Endothelial cell of umbilical vein (primary cell): ENCODE results near the gene P2RX2. TPM values are rescaled to one million over a fixed set of nuclear protein-coding genes. Genes with fewer than 3 reads are reported as not detected.

ENCODE experiments used
- BruUV-seq: library from RNA; stranded (reverse); fragments of 400-500 nt; replicated peaks from 2 replicates; lab custom pipeline; 2021; lab: Mats Ljungman, UMichigan
- CTCF ChIA-PET: fragments of 300-600, 350-600 bp; sonication (Branson Sonifier 250); formaldehyde crosslinking; loops from one replicate; lab custom pipeline; 2021; ENCODE audit warnings: antibody characterized with exemption, inconsistent platforms; lab: Charles Lee
- POLR2A ChIA-PET: fragments of 300-600, 350-600 bp; sonication (Branson Sonifier 250); formaldehyde crosslinking; loops from one replicate; lab custom pipeline; 2021; ENCODE audit warnings: antibody characterized with exemption, inconsistent platforms; lab: Charles Lee
- DNase-seq: peaks from one replicate; pipeline ENCODE4 v3.0.0-alpha.2; 2011; ENCODE audit warnings: low read depth, low spot score
- FAIRE-seq: peaks from 2 replicates; lab custom pipeline; 2011; peaks lifted over from hg19 to GRCh38; lab: Jason Lieb, UNC
- H2AFZ ChIP-seq: 2 replicates; pipeline ENCODE4 v1.6.0; 2012; ENCODE audit warnings: low read depth, low read length, control low read depth, inconsistent platforms
- H3K27ac ChIP-seq: 2 replicates; pipeline ENCODE4 v1.5.1; 2011; ENCODE audit warnings: low read depth, mild to moderate bottlenecking, control low read depth, low read length, moderate library complexity; ENCODE audit not compliant: insufficient read depth
- H3K27me3 ChIP-seq, 2 experiments: 2 replicates each; pipeline versions ENCODE4 v1.6.0 to v1.6.1; 2011; ENCODE audit warnings: low read length in 2 of 2, mixed read lengths in 1 of 2; ENCODE audit not compliant: control insufficient read depth in 2 of 2, insufficient read depth in 2 of 2
- H3K36me3 ChIP-seq, 2 experiments: 2 replicates in 1 of 2; 3 replicates in 1 of 2; pipeline ENCODE4 v1.5.1; 2011; ENCODE audit warnings: low read length in 2 of 2, mild to moderate bottlenecking in 1 of 2, moderate library complexity in 1 of 2; ENCODE audit not compliant: control insufficient read depth in 2 of 2, insufficient read depth in 2 of 2; ENCODE audit errors: extremely low read depth in 1 of 2
- H3K4me1 ChIP-seq: 3 replicates; pipeline ENCODE4 v1.5.1; 2011; ENCODE audit warnings: mild to moderate bottlenecking, low read length; ENCODE audit not compliant: control insufficient read depth, insufficient read depth; ENCODE audit errors: extremely low read depth
- H3K4me2 ChIP-seq: 2 replicates; pipeline ENCODE4 v1.6.1; 2011; ENCODE audit warnings: low read length, control low read depth, mixed read lengths; ENCODE audit not compliant: insufficient read depth
- H3K4me3 ChIP-seq, 3 experiments: fragments of 200-600 bp in 1 of 3; sonication (generic), shearing (Covaris generic) in 1 of 3; replicated peaks in 1 of 3; 2 replicates each; pipeline ENCODE4 v1.5.1; 2011 to 2016; ENCODE audit warnings: control low read depth in 3 of 3, low read length in 3 of 3, mild to moderate bottlenecking in 2 of 3, inconsistent platforms in 1 of 3, low read depth in 1 of 3, moderate library complexity in 1 of 3; ENCODE audit not compliant: insufficient read depth in 1 of 3
- H3K79me2 ChIP-seq: 2 replicates; pipeline ENCODE4 v1.6.0; 2012; ENCODE audit warnings: low read length, inconsistent platforms; ENCODE audit not compliant: control insufficient read depth, insufficient read depth
- H3K9ac ChIP-seq: replicated peaks from 2 replicates; pipeline ENCODE3; 2011; ENCODE audit warnings: low read length, control low read depth; ENCODE audit not compliant: insufficient read depth; ENCODE audit errors: extremely low read depth
- H3K9me1 ChIP-seq: replicated peaks from 3 replicates; pipeline ENCODE4 v1.6.0; 2011; ENCODE audit warnings: mild to moderate bottlenecking, low read length; ENCODE audit not compliant: control insufficient read depth, insufficient read depth; ENCODE audit errors: extremely low read depth
- H3K9me3 ChIP-seq: replicated peaks from 2 replicates; pipeline ENCODE4 v1.5.1; 2012; ENCODE audit warnings: low read length, inconsistent platforms; ENCODE audit not compliant: control insufficient read depth, insufficient read depth
- H4K20me1 ChIP-seq: replicated peaks from 2 replicates; pipeline ENCODE3; 2011; ENCODE audit warnings: mild to moderate bottlenecking, low read length; ENCODE audit not compliant: control insufficient read depth, insufficient read depth; ENCODE audit errors: extremely low read depth
- JUN ChIP-seq: IDR thresholded peaks from 2 replicates; pipeline ENCODE4 v1.6.1; 2011; ENCODE audit warnings: borderline replicate concordance, low read depth; ENCODE audit not compliant: insufficient read length, insufficient read depth
- dilution Hi-C: fragments of 300-500 bp; cut with MboI; formaldehyde crosslinking; loops from one replicate; pipeline ENCODE4 v1.15.0; 2019; ENCODE audit warnings: low sequenced_read_pairs; ENCODE audit not compliant: extremely low pct_ligation_motif_present
- intact Hi-C: fragments of 100-400 bp; cut with micrococcal nuclease; formaldehyde crosslinking; loops from one replicate; pipeline ENCODE4 v1.10.0; 2022
- polyA plus RNA-seq, 4 experiments: library from polyadenylated mRNA; depleted of rRNA in 3 of 4; stranded (reverse) in 3 of 4; unstranded in 1 of 4; fragments of >200 nt; gene quantifications; 2 replicates each; pipeline versions ENCODE4 v1.2.1 to v1.2.3, GENCODE V29; 2011 to 2012; ENCODE audit warnings: missing spikeins in 1 of 4
- total RNA-seq: library from RNA; stranded (reverse); gene quantifications from 2 replicates; pipeline ENCODE4 v1.2.3, GENCODE V29; 2021
- TF ChIP-seq, protein P1 (sequence below), 2 donors: IDR thresholded peaks; 1 replicate in 1 of 2; 2 replicates in 1 of 2; pipeline ENCODE4 v1.5.1; 2011; ENCODE audit warnings: low read length in 2 of 2, mild to moderate bottlenecking in 2 of 2, moderate library complexity in 2 of 2, control low read depth in 1 of 2, inconsistent platforms in 1 of 2, low read depth in 1 of 2; ENCODE audit not compliant: insufficient read depth in 1 of 2; ENCODE audit errors: extremely low read depth in 1 of 2
- TF ChIP-seq, protein P2 (sequence below): IDR thresholded peaks from 2 replicates; pipeline ENCODE4 v1.6.1; 2011; ENCODE audit not compliant: insufficient read depth, insufficient read length

P2RX2 gene
- total and polyA plus RNA-seq, 2 donors (not counting 3 experiments of a cell fraction or from before 2014, with no cell fraction given): not detected

DNA sequence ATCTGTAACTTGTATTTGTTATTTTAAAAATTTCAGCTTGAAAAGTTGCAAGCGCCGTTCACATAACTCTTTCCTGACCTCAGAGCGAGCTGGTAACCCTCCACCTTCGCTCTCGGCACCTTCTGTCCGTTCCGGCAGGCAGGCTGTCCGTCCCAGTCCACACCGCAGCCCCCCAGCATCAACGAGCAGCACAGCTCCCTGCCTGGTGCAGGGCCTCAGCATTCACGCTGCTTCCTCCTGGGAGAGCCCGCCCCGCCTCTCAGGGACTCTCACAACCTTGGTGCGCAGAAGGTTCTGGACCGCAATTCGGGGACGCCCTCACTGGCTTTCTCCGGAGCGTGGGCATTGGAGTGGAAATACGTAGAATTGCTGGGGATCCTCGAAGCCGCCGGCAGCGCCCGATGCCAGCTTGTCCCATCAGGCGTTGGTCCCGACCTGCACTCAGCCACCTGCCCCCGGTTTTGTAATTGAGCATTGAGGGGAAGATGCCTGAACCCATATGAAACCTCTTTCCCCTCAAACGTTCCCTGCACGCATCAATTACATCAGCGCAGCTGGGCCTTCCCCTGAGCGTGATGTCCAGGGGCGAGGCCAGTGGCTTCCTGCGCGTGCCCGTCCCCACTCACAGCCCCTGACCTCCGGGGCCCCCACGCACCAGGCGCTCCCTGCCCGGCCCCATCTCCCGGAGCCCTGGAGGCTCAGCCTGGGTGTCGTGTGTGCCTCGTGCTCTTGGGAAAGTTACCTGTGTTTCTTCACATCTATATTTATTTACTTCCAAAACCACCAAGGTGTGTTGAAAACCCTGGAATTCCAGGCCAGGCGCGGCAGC lies 27.3 kb upstream of the P2RX2 start:
- intact Hi-C loops: no loop called here
- H2AFZ ChIP-seq: no peak overlapping the region
- H4K20me1 ChIP-seq: no peaks in the 10 kb centered on the region
- no peak overlapping the region for H3K4me3 ChIP-seq
- dilution Hi-C loops: no loop called here
- BruUV-seq: no TSS peak
- ChIA-PET POLR2A (no interaction called here), CTCF (no interaction called here)
- H3K4me2 ChIP-seq: no peak overlapping the region
- no peak overlapping the region for H3K27ac ChIP-seq
- H3K9me3 ChIP-seq: no peaks in the 10 kb centered on the region
- FAIRE-seq (no peak), DNase-seq (no peak)
- H3K27me3 ChIP-seq: no peaks in the 10 kb centered on the region
- H3K79me2 ChIP-seq: no peaks in the 10 kb centered on the region
- H3K36me3 ChIP-seq: no peaks in the 10 kb centered on the region
- no peaks in the 10 kb centered on the region for H3K4me1 ChIP-seq
- H3K9me1 ChIP-seq: no peaks in the 10 kb centered on the region
- H3K9ac ChIP-seq: no peak overlapping the region
- TF ChIP-seq, protein P1, sequence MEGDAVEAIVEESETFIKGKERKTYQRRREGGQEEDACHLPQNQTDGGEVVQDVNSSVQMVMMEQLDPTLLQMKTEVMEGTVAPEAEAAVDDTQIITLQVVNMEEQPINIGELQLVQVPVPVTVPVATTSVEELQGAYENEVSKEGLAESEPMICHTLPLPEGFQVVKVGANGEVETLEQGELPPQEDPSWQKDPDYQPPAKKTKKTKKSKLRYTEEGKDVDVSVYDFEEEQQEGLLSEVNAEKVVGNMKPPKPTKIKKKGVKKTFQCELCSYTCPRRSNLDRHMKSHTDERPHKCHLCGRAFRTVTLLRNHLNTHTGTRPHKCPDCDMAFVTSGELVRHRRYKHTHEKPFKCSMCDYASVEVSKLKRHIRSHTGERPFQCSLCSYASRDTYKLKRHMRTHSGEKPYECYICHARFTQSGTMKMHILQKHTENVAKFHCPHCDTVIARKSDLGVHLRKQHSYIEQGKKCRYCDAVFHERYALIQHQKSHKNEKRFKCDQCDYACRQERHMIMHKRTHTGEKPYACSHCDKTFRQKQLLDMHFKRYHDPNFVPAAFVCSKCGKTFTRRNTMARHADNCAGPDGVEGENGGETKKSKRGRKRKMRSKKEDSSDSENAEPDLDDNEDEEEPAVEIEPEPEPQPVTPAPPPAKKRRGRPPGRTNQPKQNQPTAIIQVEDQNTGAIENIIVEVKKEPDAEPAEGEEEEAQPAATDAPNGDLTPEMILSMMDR (IDR thresholded peaks at IDR 0.05; ENCODE audit: extremely low read depth in 1 of 2, insufficient read depth in 1 of 2, low read depth in 1 of 2, low read length in 2 of 2): no peak
- TF ChIP-seq JUN: no peak
- TF ChIP-seq, protein P2, sequence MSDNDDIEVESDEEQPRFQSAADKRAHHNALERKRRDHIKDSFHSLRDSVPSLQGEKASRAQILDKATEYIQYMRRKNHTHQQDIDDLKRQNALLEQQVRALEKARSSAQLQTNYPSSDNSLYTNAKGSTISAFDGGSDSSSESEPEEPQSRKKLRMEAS: no peak
